K562 (cell line): ENCODE measurements around the gene PLEKHO1. TPM values are rescaled to one million over a fixed set of nuclear protein-coding genes. Genes with fewer than 3 reads are reported as not detected.

Experiments
- ATAC-seq: fragments of 200-7000 bp; cut with Tn5 transposase; 3 replicates; pipeline ENCODE4 v1.9.1; 2020; ENCODE audit warnings: moderate library complexity
- BruUV-seq: library from RNA; stranded (reverse); fragments of 400-500 nt; replicated peaks from 2 replicates; lab custom pipeline; 2021; lab: Mats Ljungman, UMichigan
- CTCF ChIA-PET: fragments of 300-600 bp; formaldehyde crosslinking; extraction: SDS; loops from one replicate; lab custom pipeline; 2021; ENCODE audit warnings: low intra/inter-chr PET ratio; lab: Yijun Ruan, JAX
- POLR2A ChIA-PET: fragments of 300-600, 350-650 bp; sonication (Branson Sonifier 250); formaldehyde crosslinking; extraction: SDS; loops from one replicate; lab custom pipeline; 2021; ENCODE audit warnings: antibody characterized with exemption, inconsistent platforms; lab: Yijun Ruan, JAX
- DNase-seq, 4 experiments: peaks; one replicate each; pipeline versions ENCODE4 v3.0.0 to v3.0.0-alpha.2; 2011 to 2018; ENCODE audit warnings: low spot score in 3 of 4, mixed read lengths in 3 of 4; ENCODE audit errors: extremely low read depth in 1 of 4
- FAIRE-seq: peaks from 2 replicates; lab custom pipeline; 2011; peaks lifted over from hg19 to GRCh38; lab: Jason Lieb, UNC
- H2AFZ ChIP-seq: 2 replicates; pipeline ENCODE4 v1.6.0; 2011; ENCODE audit warnings: low read depth, low read length, control low read depth, inconsistent platforms
- H3K27ac ChIP-seq: fragments of 200-600 bp; 3 replicates; pipeline ENCODE4 v1.8.0; 2011; ENCODE audit warnings: low read depth, mild to moderate bottlenecking, control low read depth, inconsistent platforms, low read length, moderate library complexity, mixed read lengths; ENCODE audit errors: extremely low read depth
- H3K27me3 ChIP-seq, 2 experiments: fragments of 300-600 bp in 1 of 2; 2 replicates in 1 of 2; 3 replicates in 1 of 2; pipeline versions ENCODE4 v1.6.0 to v1.8.0; 2011; ENCODE audit warnings: inconsistent platforms in 2 of 2, low read length in 2 of 2, mild to moderate bottlenecking in 1 of 2, mixed read lengths in 1 of 2, moderate library complexity in 1 of 2; ENCODE audit not compliant: control insufficient read depth in 2 of 2, insufficient read depth in 2 of 2
- H3K36me3 ChIP-seq: fragments of 300-600 bp; 3 replicates; pipeline ENCODE4 v1.8.0; 2011; ENCODE audit warnings: mild to moderate bottlenecking, low read length, inconsistent platforms; ENCODE audit not compliant: control insufficient read depth, insufficient read depth
- H3K4me1 ChIP-seq, 2 experiments: fragments of 200-600 bp in 1 of 2; replicated peaks in 1 of 2; 2 replicates in 1 of 2; 3 replicates in 1 of 2; pipeline versions ENCODE4 v1.5.1 to v1.8.0; 2011; ENCODE audit warnings: inconsistent platforms in 2 of 2, low read length in 2 of 2, mild to moderate bottlenecking in 1 of 2, mixed read lengths in 1 of 2, moderate library complexity in 1 of 2; ENCODE audit not compliant: control insufficient read depth in 2 of 2, insufficient read depth in 2 of 2
- H3K4me2 ChIP-seq: 2 replicates; pipeline ENCODE4 v1.6.1; 2011; ENCODE audit warnings: low read length, control low read depth, inconsistent platforms, mixed read lengths; ENCODE audit not compliant: insufficient read depth
- H3K4me3 ChIP-seq: fragments of 200-600 bp; sonication (generic), shearing (Covaris generic); 2 replicates; pipeline ENCODE4 v1.5.1; 2016; ENCODE audit warnings: control low read depth, inconsistent platforms
- H3K79me2 ChIP-seq: fragments of 200-600 bp; 3 replicates; pipeline ENCODE4 v1.8.0; 2011; ENCODE audit warnings: low read length, inconsistent platforms; ENCODE audit not compliant: control insufficient read depth, insufficient read depth
- H3K9ac ChIP-seq, 2 experiments: 2 replicates each; pipeline versions ENCODE4 v1.6.0 to v1.6.1; 2011; ENCODE audit warnings: low read depth in 2 of 2, low read length in 2 of 2, control low read depth in 1 of 2, inconsistent platforms in 1 of 2, mild to moderate bottlenecking in 1 of 2, mixed read lengths in 1 of 2; ENCODE audit not compliant: insufficient read depth in 1 of 2
- H3K9me1 ChIP-seq: one replicate; pipeline ENCODE4 v1.6.0; 2011; ENCODE audit warnings: inconsistent platforms, mild to moderate bottlenecking, low read length, moderate library complexity; ENCODE audit not compliant: control insufficient read depth, insufficient read depth
- H3K9me3 ChIP-seq: replicated peaks from 2 replicates; pipeline ENCODE4 v1.5.1; 2011; ENCODE audit warnings: low read depth, low read length, inconsistent platforms; ENCODE audit not compliant: control insufficient read depth, insufficient read depth
- H4K20me1 ChIP-seq: replicated peaks from 2 replicates; pipeline ENCODE4 v1.6.1; 2011; ENCODE audit warnings: low read length, inconsistent platforms, mixed read lengths; ENCODE audit not compliant: control insufficient read depth, insufficient read depth
- ATF2 ChIP-seq: sonication (generic); formaldehyde crosslinking; IDR thresholded peaks from 2 replicates; pipeline ENCODE4 v1.8.1; 2022; ENCODE audit warnings: missing genetic modification reagents
- BRF2 ChIP-seq: IDR thresholded peaks from 3 replicates; pipeline ENCODE4 v1.6.1; 2011; ENCODE audit warnings: borderline replicate concordance, mild to moderate bottlenecking; ENCODE audit not compliant: insufficient read length, insufficient read depth
- CBFA2T3 ChIP-seq: fragments of 450-650 bp; IDR thresholded peaks from 2 replicates; pipeline ENCODE4 v1.6.1; 2017
- HDAC8 ChIP-seq: fragments of 450-650 bp; IDR thresholded peaks from 2 replicates; pipeline ENCODE4 v1.6.1; 2016; ENCODE audit warnings: mild to moderate bottlenecking, missing genetic modification characterization, moderate library complexity, missing compliant biosample characterization
- HINFP ChIP-seq: fragments of 450-650 bp; conservative IDR thresholded peaks from 2 replicates; pipeline ENCODE4 v1.6.1; 2016; ENCODE audit warnings: missing genetic modification characterization, low read depth, mild to moderate bottlenecking, control low read depth, missing compliant biosample characterization
- ILF3 ChIP-seq: fragments of 450-650 bp; IDR thresholded peaks from 2 replicates; pipeline ENCODE4 v1.6.1; 2018; ENCODE audit warnings: antibody characterized with exemption, mild to moderate bottlenecking, moderate library complexity, borderline replicate concordance
- NFE2L1 ChIP-seq: fragments of 450-650 bp; IDR thresholded peaks from 2 replicates; pipeline ENCODE4 v1.6.1; 2016; ENCODE audit warnings: missing genetic modification characterization, low read depth, mild to moderate bottlenecking, missing compliant biosample characterization, moderate library complexity, borderline replicate concordance
- PTTG1 ChIP-seq: fragments of 450-650 bp; IDR thresholded peaks from 2 replicates; pipeline ENCODE4 v1.6.1; 2016; ENCODE audit warnings: low read depth, mild to moderate bottlenecking, missing genetic modification characterization, missing compliant biosample characterization
- ZBTB33 ChIP-seq: sonication (generic); formaldehyde crosslinking; IDR thresholded peaks from 2 replicates; pipeline ENCODE4 v1.8.1; 2023; ENCODE audit warnings: mild to moderate bottlenecking, missing genetic modification reagents
- ZNF311 ChIP-seq: fragments of 250-450 bp; sonication (Bioruptor Pico); IDR thresholded peaks from 2 replicates; pipeline ENCODE4 v1.4.0; 2020; ENCODE audit warnings: mild to moderate bottlenecking, moderate library complexity
- ZNF639 ChIP-seq, 2 experiments: fragments of 200-800 bp in 1 of 2; sonication (Bioruptor generic) in 1 of 2; sonication (generic) in 1 of 2; formaldehyde crosslinking in 1 of 2; IDR thresholded peaks in 1 of 2; conservative IDR thresholded peaks in 1 of 2; 2 replicates each; pipeline versions ENCODE4 v1.5.0 to v1.6.1; 2016 to 2020; ENCODE audit warnings: missing compliant biosample characterization in 1 of 2, missing genetic modification characterization in 1 of 2, missing genetic modification reagents in 1 of 2
- ZNF76 ChIP-seq: fragments of 250-450 bp; sonication (Bioruptor Pico); IDR thresholded peaks from 2 replicates; pipeline ENCODE4 v1.4.0; 2020; ENCODE audit warnings: mild to moderate bottlenecking, moderate library complexity, borderline replicate concordance
- ZNF780A ChIP-seq: fragments of 250-450 bp; sonication (Bioruptor Pico); IDR thresholded peaks from 2 replicates; pipeline ENCODE4 v1.5.0; 2021; ENCODE audit warnings: mild to moderate bottlenecking
- WGBS: fragments of 100-300 bp; shearing (Covaris generic); methylation state at CpG from one replicate; pipeline ENCODE4 v1.1.6; 2016; ENCODE audit warnings: low coverage, mixed read lengths; ENCODE audit not compliant: insufficient coverage; ENCODE audit errors: missing lambda C conversion rate; 5-methylcytosine and 5-hydroxymethylcytosine counted together
- in situ Hi-C: fragments of 300-500 bp; cut with MboI; formaldehyde crosslinking; loops from 4 replicates; pipeline ENCODE4 v1.15.0; 2018; ENCODE audit warnings: inconsistent platforms, mixed read lengths
- intact Hi-C: fragments of 100-400 bp; cut with micrococcal nuclease; formaldehyde crosslinking; loops from 2 replicates; pipeline ENCODE4 v1.14.2; 2022
- polyA plus RNA-seq, 8 experiments: library from polyadenylated mRNA; depleted of rRNA in 4 of 8; stranded (reverse) in 5 of 8; unstranded in 3 of 8; fragments of >200 nt; fragmentation: Nextera tagmentation in 2 of 8; fragmentation: Illumina TruSeq in 1 of 8; extraction: Ambion mirVana in 2 of 8; extraction: Trizol in 1 of 8; gene quantifications; 2 replicates each; pipeline versions ENCODE4 v1.2.1 to v1.2.3, GENCODE V29; 2011 to 2014; ENCODE audit warnings: inconsistent platforms in 1 of 8, missing spikeins in 1 of 8
- total RNA-seq, 7 experiments: library from RNA; depleted of rRNA in 6 of 7; stranded (reverse); fragments of >200 nt in 6 of 7; fragmentation: Illumina TruSeq in 2 of 7; extraction: Trizol in 2 of 7; gene quantifications; 2 replicates each; pipeline versions ENCODE4 v1.2.1 to v1.2.3, GENCODE V29; 2011 to 2021; ENCODE audit warnings: low replicate concordance in 1 of 7

The PLEKHO1 gene
- total and polyA plus RNA-seq, 9 of the 15 experiments (the other 6 are each of a cell fraction or from before 2014, with no cell fraction given) = 0.39 to 16.2 (median 9.6) TPM

GRCh38 chr1:150110116-150110515 is 39.6 kb upstream of the PLEKHO1 start (continued):
- TF ChIP-seq BRF2 (no peak), CBFA2T3 (no peak), ZNF311 (CRISPR knock-in tag) (no peak)

- no peaks in the 10 kb centered on the region for H3K9me1 ChIP-seq
- H3K9me3 ChIP-seq = no peaks in the 10 kb centered on the region
- ChIA-PET POLR2A (no interaction called here), CTCF (no interaction called here)
- H3K36me3 ChIP-seq = peaks cover 19% of the 10 kb centered on the region; the same call in 1 of the 3 replicates
- no peak overlapping the region for H3K27ac ChIP-seq
- FAIRE-seq (no peak), ATAC-seq (no peak), DNase-seq (no peak)
- intact Hi-C loops (no loop called here), in situ Hi-C loops (loop anchor here (10.0 kb wide), 1 partner anchor 1803 kb away; no protein-coding TSS in a partner anchor)
- H2AFZ ChIP-seq = no peak overlapping the region
- no peaks in the 10 kb centered on the region for H3K79me2 ChIP-seq
- no peaks in the 10 kb centered on the region for H4K20me1 ChIP-seq
- H3K27me3 ChIP-seq = no peaks in the 10 kb centered on the region
- no peaks in the 10 kb centered on the region for H3K4me1 ChIP-seq
- no TSS peak for BruUV-seq
- no peak overlapping the region for H3K4me2 ChIP-seq
- H3K4me3 ChIP-seq = no peak overlapping the region
- no peak overlapping the region for H3K9ac ChIP-seq
- 45% methylated on average over 5 of the region's 5 CpGs for WGBS
- no peak for TF ChIP-seq PTTG1
- no peak for TF ChIP-seq ZNF780A (CRISPR knock-in tag)
- no peak for TF ChIP-seq ILF3
- TF ChIP-seq NFE2L1 (tag) = no peak
- no peak for TF ChIP-seq ATF2 (CRISPR knock-in tag)
- no peak for TF ChIP-seq ZNF639 (CRISPR knock-in tag; conservative IDR thresholded peaks at IDR 0.05 in 1 of 2, IDR thresholded peaks at IDR 0.05 in 1 of 2)
- no peak for TF ChIP-seq HINFP (tag)
- TF ChIP-seq HDAC8 (tag) = no peak
- no peak for TF ChIP-seq ZNF76 (CRISPR knock-in tag)
- TF ChIP-seq ZBTB33 (CRISPR knock-in tag) = no peak
Observed at GRCh38 chr1:150111670-150112069, 38.0 kb upstream of the PLEKHO1 start.
